8988T (cell line): Measurements from ENCODE around the gene SARS1.

Experiments
- DNase-seq: peaks from one replicate; pipeline ENCODE4 v3.0.0; 2011

SARS1 gene

DNA sequence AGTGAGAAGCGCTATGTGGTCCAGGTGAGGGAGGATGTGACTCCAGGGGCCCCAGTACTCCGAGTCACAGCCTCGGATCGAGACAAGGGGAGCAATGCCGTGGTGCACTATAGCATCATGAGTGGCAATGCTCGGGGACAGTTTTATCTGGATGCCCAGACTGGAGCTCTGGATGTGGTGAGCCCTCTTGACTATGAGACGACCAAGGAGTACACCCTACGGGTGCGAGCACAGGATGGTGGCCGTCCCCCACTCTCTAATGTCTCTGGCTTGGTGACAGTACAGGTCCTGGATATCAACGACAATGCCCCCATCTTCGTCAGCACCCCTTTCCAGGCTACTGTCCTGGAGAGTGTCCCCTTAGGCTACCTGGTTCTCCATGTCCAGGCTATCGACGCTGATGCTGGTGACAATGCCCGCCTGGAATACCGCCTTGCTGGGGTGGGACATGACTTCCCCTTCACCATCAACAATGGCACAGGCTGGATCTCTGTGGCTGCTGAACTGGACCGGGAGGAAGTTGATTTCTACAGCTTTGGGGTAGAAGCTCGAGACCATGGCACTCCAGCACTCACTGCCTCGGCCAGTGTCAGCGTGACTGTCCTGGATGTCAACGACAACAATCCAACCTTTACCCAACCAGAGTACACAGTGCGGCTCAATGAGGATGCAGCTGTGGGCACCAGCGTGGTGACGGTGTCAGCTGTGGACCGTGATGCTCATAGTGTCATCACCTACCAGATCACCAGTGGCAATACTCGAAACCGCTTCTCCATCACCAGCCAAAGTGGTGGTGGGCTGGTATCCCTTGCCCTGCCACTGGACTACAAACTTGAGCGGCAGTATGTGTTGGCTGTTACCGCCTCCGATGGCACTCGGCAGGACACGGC, 37.8 kb downstream of the SARS1 start:
- no peak for DNase-seq

DNA sequence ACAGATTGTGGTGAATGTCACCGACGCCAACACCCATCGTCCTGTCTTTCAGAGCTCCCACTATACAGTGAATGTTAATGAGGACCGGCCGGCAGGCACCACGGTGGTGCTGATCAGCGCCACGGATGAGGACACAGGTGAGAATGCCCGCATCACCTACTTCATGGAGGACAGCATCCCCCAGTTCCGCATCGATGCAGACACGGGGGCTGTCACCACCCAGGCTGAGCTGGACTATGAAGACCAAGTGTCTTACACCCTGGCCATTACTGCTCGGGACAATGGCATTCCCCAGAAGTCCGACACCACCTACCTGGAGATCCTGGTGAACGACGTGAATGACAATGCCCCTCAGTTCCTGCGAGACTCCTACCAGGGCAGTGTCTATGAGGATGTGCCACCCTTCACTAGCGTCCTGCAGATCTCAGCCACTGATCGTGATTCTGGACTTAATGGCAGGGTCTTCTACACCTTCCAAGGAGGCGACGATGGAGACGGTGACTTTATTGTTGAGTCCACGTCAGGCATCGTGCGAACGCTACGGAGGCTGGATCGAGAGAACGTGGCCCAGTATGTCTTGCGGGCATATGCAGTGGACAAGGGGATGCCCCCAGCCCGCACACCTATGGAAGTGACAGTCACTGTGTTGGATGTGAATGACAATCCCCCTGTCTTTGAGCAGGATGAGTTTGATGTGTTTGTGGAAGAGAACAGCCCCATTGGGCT, 38.6 kb downstream of the SARS1 start:
- no peak for DNase-seq

DNA sequence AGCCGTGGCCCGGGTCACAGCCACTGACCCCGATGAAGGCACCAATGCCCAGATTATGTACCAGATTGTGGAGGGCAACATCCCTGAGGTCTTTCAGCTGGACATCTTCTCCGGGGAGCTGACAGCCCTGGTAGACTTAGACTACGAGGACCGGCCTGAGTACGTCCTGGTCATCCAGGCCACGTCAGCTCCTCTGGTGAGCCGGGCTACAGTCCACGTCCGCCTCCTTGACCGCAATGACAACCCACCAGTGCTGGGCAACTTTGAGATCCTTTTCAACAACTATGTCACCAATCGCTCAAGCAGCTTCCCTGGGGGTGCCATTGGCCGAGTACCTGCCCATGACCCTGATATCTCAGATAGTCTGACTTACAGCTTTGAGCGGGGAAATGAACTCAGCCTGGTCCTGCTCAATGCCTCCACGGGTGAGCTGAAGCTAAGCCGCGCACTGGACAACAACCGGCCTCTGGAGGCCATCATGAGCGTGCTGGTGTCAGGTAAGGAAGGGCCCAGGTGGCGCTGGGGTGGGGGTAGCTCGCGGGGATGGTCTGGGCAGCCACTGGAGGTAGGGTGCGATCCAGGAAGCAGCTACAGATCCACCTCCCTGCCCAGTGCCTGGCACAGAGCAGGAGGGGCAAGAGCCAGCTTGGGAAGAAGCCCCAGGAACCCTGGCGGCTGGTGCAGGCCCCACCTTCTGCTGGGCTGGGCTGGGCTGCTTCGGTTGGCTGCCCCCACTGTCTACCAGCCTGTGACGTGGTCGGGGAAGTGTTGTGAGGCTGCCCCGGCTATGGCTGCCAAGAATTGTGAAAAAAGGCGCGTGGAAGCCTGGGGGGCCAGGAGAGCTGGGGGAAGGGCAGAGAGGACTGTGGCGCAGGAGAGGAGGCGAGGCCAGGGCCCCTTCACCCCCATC, 39.4 kb downstream of the SARS1 start:
- no peak for DNase-seq

DNA sequence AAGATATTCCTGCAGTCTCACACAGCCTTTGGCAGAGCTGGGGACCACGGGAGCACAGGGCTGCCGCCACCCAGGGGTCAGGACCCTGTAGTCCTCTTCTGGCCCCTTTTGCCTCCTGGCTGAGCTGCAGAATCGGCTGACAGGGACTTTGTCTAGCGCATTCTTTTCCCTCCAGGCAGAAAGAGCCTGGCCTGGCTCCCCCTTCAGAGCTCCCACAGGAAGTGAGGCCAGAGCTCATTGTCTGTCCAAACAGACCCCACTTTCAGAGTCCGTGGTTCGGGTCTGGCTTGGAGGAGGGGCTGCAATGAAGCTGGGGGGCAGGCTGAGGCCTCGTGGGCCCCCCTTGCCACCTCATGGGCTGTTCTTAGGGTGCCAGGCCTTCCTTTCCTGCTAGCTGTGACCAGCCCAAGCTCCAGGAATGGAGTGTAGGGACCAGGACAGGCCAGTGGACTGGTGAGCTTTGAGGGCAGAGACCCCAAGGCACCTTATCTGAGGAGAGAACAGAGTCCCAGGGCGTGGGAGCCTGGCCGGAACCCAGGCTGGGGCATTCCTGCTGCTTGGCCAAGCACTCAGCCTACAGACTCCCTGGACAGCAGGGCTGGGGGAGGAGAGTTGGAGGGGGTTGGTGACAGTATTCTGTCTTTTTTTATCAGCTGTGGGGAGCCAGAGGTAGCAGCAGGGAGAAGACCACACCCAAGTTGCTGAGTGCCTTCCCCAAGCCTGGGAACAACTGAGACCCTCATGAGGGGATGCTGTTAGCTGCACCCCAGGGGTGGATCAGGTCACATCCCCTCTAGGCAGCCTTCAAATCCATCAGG, 40.3 kb downstream of the SARS1 start:
- DNase-seq = no peak

DNA sequence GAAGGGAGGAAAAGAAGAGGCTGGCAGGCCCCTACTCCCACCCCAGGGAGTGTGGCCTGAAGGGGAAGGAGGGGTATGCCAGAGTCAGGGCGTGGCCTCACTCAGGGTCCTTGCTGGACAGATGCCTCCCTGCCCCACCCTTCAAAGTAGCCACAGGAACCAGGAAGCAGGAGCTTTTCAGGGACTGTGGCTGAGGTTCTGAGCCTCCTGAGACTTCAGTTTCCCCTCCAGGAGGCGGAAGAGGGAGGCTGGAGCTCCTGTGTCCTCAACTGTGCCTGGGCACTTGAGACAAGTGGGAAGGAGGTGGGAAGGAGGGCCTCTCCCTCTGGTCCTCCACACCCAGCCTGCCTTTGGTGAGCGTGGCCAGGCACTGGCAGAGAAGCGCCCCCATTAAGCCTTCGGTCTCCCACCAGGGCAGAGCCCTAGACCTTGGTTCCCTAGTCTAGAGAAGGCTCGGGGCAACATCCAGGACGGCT, 40.9 kb downstream of the SARS1 start:
- no peak for DNase-seq

DNA sequence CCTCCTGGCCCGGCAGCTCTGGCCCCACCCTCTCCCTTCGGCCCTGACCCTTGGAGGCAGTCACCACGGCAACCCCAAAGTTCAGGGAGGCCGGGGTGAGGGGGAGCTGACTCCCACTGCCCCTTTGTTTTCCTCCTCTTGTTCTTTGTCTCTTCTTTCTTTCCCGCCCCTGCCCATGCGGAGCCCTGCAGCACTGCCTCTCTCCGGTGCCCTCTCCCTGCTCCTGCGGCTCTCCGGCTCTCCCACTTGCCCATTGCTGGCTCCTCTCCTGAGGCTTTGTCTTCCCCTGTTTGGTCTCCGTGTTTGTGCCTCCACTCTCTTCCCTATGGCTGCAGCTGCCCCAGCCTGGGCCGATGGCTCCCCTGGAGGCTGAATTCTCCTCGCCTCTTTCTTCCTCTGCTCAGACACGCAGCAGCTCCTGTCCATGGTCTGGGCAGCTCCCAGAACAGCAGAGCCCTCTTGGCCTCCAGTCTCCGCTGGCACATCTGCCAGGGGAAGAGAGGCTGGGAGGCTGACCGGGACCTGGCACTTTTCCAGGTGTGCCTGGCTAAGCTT, 41.5 kb downstream of the SARS1 start:
- no peak for DNase-seq

DNA sequence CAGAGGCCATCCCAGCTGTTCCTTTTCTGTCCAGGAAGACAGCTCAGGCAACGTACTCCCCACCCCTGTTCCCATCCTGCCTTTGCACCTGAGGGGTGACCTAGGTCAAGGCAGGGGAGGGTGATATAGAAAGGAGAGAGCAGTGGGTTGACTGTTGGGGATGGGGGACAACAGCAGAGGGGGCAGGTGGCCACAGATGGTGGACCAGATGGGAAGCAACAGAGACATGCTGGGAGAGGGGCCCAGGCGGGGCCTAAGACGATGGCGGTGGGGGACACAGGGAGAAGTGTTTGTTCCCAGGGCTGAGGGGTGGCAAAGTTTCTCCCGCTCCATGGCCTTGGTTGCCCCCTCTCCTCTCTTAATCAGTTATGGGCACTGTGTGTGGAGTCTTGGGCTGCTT, 42.0 kb downstream of the SARS1 start:
- DNase-seq = no peak

DNA sequence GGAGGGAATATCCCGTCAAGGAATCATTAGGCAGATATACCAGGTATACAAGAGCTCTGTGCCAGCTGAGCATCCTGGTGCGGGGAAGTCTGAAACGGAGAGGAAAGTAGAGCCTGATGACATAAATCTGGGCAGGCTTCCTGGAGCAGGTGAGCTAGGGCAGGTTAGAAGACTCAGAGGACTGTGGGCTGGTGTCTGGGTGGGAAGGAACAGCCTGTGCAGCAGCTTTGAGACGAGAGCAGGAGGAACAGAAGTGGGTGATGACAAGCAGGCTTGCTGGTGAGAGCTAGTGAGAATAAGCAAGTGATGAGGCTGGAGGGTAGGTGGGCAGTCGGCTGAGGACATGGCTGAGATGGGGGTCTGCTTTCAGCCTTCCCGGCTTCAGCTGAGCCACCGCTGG, 42.4 kb downstream of the SARS1 start:
- DNase-seq = no peak

DNA sequence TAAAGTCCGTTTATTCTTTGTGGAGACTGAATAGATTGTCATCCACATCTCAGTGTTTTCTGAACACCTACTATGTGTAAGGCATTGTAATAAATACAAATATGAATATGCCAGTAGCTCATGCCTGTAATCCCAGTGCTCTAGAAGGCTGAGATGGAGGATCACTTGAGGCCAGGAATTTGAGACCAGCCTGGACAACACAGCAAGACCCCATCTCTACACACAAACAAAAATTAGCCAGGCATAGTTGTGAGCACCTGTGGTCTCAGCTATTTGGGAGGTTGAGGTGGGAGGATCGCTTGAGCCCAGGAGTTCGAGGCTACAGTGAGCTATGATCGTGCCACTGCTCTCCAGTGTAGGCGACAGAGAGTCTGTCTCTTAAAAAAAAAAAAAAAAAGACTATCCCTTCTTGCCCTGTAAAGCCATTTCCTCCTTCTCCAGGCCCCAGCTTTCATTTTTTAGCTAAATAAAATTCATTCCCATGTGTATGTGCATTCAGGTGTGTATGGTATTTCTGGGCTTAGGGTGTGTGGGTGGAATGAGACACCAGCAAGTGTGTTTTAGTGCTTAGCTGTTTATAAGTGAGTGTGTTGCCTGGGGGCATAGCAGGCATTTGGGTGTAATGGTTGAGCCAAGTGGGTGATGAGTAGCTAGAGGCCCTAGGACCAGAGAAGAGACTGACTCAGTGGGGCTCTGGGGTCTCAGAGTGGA, 43.4 kb downstream of the SARS1 start:
- DNase-seq = no peak

DNA sequence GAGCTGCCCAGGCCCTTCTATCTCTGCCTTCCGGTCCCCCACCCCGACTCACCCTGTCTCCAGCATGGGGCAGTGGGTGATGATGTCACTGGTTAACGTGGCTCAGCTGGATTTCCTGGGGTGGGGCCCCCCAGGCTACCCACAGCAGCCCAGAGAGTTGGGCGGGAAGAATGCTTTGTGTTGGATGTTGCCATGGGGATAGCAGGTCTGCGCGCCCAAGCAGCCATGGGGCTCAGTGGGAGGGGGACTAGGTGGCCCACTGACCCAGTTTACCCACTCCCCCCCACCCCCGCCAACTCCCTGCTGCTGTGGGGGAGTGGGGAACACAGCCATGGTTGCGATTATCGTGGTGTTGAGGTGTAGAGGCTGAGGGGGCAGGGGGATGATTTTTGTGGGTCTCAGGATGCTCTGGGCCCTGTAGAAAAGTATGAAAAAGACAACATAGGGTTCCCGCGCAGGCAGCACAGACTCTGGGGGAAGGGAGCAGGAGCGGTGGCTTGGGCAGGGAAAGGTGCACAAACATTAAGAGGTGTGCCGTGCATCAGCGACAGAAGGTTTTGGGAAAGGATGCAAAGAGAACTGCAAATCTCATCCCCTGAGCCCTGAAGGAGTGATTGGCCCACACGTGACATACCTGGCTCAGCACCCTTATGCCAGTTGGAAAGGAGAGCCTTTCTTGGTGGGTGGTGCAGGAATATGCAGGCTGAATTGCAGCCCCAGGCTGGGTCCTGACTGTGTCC, 44.1 kb downstream of the SARS1 start:
- DNase-seq = no peak

DNA sequence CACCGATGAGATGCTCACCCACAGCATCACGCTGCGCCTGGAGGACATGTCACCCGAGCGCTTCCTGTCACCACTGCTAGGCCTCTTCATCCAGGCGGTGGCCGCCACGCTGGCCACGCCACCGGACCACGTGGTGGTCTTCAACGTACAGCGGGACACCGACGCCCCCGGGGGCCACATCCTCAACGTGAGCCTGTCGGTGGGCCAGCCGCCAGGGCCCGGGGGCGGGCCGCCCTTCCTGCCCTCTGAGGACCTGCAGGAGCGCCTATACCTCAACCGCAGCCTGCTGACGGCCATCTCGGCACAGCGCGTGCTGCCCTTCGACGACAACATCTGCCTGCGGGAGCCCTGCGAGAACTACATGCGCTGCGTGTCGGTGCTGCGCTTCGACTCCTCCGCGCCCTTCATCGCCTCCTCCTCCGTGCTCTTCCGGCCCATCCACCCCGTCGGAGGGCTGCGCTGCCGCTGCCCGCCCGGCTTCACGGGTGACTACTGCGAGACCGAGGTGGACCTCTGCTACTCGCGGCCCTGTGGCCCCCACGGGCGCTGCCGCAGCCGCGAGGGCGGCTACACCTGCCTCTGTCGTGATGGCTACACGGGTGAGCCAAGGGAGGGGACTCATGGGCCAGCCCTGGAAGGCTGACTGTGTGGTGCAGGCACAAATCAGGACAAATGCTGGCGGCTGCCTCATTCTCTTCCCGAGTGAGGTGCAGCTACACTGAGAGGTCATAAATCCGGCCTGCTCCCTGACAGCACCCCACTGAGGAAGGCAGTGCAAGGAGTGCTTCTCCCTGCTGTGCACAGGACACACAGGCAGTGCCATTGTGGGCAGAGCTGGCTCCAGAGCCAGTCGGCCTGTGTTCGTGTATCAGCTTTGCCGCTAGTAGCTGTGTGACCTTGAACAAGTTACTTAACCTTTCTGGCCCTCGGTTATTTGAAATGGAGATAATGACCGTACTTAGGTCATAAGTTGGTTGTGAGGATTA, 45.1 kb downstream of the SARS1 start:
- DNase-seq = no peak

DNA sequence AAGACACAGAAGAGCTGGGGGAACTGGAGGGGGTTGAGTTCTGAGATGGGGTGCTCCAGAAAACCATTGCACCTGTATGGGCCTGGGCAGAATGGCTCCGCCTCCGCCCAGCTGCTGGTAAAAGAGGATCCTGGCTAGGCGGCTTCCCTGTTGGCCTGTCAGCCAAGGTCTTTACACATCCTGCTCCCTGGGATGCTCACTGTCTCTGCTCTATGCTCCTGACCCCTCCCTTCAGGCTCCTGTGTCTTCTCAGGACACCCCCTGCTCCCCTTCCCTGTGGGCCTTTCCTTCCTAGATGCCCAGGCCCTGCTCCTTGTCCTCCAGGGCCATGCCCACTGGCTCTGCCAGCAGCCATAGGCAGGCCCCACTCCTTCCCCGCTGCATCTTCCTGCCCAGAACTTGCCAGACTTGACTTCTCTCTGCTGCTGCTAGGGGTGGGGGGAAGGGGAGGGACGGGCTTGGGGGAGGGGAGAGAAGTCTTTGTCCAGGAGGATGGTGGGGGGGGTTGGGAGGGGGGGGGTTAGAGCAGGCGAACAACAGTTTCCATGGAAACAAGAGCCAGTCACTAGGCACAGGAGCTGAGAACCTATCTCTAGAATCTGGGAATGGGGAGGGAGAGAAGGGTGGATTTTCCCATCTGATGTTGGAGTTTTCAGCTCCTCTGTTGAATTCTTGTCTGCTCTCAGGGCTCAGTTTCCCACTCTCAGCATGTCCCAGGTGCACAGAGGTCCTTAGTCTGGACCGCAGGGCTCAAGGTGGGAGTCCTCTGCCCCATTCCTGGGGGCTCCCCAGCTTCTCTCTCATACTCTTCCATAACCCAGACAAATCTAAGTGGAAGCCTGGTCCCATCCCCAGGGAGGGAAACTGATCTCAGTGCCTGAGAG, 46.2 kb downstream of the SARS1 start:
- no peak for DNase-seq

DNA sequence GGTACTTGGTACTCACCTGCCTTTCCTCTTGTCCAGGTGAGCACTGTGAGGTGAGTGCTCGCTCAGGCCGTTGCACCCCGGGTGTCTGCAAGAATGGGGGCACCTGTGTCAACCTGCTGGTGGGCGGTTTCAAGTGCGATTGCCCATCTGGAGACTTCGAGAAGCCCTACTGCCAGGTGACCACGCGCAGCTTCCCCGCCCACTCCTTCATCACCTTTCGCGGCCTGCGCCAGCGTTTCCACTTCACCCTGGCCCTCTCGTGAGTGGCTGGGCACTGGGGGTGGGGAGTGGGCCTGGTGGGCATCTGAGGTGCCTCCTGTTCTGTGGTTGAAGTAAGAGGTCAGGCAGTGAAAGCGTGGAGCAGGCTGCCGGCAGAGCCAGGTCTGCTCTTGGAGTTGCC, 47.3 kb downstream of the SARS1 start:
- no peak for DNase-seq

DNA sequence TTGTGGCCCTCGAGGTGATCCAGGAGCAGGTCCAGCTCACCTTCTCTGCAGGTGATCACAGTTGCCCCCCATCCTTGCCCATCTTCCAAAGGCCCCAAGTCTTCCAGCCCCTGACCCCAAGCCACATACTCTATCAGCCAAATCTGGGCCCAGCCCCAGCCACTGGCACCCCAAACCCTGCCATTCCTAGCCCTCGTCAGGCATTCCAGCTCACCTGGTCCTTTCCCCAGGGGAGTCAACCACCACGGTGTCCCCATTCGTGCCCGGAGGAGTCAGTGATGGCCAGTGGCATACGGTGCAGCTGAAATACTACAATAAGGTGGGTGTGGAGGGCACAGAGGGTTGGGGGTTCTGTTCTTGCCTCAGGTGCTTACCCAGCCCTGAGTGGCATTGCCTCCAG, 47.9 kb downstream of the SARS1 start:
- no peak for DNase-seq

DNA sequence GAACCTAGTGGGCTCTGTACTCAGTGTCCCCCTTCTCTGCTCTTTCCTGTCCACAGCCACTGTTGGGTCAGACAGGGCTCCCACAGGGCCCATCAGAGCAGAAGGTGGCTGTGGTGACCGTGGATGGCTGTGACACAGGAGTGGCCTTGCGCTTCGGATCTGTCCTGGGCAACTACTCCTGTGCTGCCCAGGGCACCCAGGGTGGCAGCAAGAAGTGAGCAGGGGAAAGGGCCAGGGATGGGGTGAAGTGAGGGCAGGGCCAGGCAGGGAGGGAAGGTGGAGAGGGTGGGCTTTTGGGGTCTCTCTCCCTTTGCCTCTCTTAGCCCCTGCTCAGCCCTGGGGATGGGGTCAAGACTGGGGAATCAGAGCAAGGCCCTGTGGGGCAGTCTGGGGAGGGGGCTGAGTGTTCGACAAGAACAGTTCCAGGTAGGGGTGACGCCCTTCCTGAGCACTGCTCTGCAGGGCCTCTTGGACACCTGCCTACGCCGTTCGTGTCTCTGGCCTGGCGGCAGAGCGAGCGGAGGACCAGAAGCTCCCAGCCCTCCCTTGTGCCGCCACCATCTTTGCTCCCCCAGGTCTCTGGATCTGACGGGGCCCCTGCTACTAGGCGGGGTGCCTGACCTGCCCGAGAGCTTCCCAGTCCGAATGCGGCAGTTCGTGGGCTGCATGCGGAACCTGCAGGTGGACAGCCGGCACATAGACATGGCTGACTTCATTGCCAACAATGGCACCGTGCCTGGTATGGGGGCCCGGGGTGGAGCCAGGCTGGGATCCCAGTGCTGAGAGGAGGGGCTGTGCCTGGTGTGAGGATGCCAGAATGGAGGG, 48.7 kb downstream of the SARS1 start:
- no peak for DNase-seq

DNA sequence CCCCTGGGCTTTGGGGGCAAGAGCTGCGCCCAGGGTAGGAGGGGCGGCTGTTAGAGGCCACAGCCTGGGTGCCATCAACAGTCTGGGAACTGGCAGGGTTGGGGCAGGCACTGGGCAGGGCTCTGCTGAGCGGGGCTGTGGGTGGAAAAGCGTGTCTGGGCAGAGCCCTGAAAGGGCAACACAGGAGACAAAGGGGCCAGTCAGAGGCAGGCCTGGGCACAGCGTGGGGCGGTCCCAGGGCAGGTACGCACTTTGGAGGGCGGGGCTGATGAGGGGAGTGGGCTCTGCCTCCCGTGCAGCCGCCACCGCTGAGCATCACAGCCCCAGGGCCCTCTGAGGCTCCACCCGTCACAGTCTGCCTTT, 49.5 kb downstream of the SARS1 start:
- DNase-seq = no peak
